HCT116 (cell line): ENCODE data around the gene STARD7. TPM values are rescaled to one million over a fixed set of nuclear protein-coding genes. Genes with fewer than 3 reads are reported as not detected.

Experiments used
- ATAC-seq: fragments of 200-7000 bp; cut with Tn5 transposase; 2 replicates; pipeline ENCODE4 v1.9.1; 2020; ENCODE audit warnings: mild to moderate bottlenecking, moderate library complexity
- BruUV-seq: library from RNA; stranded (reverse); fragments of 400-500 nt; replicated peaks from 2 replicates; lab custom pipeline; 2021; lab: Mats Ljungman, UMichigan
- CTCF ChIA-PET: fragments of 300-600 bp; sonication (Branson Sonifier 250); formaldehyde crosslinking; loops from one replicate; lab custom pipeline; 2021; ENCODE audit warnings: antibody characterized with exemption; lab: Charles Lee
- POLR2A ChIA-PET: fragments of 300-600, 350-600 bp; sonication (Branson Sonifier 250); formaldehyde crosslinking; loops from one replicate; lab custom pipeline; 2021; ENCODE audit warnings: antibody characterized with exemption; lab: Charles Lee
- RAD21 ChIA-PET, 2 experiments: fragments of 300-600 bp; sonication (Branson Sonifier 250); formaldehyde crosslinking; loops; one replicate each; lab custom pipeline; 2023; ENCODE audit warnings: low total read pairs in 2 of 2; ENCODE audit not compliant: uncharacterized antibody in 2 of 2, unreplicated experiment in 2 of 2, low non-redundant PET in 1 of 2; lab: Charles Lee
- DNase-seq: peaks from one replicate; pipeline ENCODE4 v3.0.0-alpha.2; 2010; ENCODE audit warnings: low read depth, low spot score
- H2AFZ ChIP-seq: fragments of 200-600 bp; shearing (Covaris generic), sonication (generic); 2 replicates; pipeline ENCODE4 v1.6.1; 2017; ENCODE audit warnings: low read depth, mixed run types, mixed read lengths, antibody characterized with exemption, low read length; ENCODE audit not compliant: poor library complexity, severe bottlenecking
- H3K27ac ChIP-seq: 2 replicates; pipeline ENCODE4 v1.5.1; 2012; ENCODE audit warnings: low read depth, low read length
- H3K27me3 ChIP-seq: fragments of 200-600 bp; sonication (generic); 2 replicates; pipeline ENCODE4 v1.6.1; 2016; ENCODE audit warnings: mixed run types, low read length, mixed read lengths; ENCODE audit not compliant: insufficient read depth
- H3K36me3 ChIP-seq, 2 experiments: fragments of 200-500 bp in 1 of 2; fragments of 200-600 bp in 1 of 2; sonication (Bioruptor generic) in 1 of 2; sonication (generic) in 1 of 2; 2 replicates each; pipeline versions ENCODE4 v1.5.1 to v1.6.1; 2014 to 2016; ENCODE audit warnings: low read length in 2 of 2, inconsistent platforms in 1 of 2, mixed read lengths in 1 of 2, mixed run types in 1 of 2; ENCODE audit not compliant: insufficient read depth in 2 of 2, control insufficient read depth in 1 of 2
- H3K4me1 ChIP-seq, 2 experiments: fragments of 200-600 bp in 1 of 2; sonication (generic) in 1 of 2; 2 replicates each; pipeline versions ENCODE4 v1.5.1 to v1.6.1; 2012 to 2017; ENCODE audit warnings: low read length in 2 of 2, inconsistent platforms in 1 of 2, mild to moderate bottlenecking in 1 of 2, mixed read lengths in 1 of 2, mixed run types in 1 of 2, moderate library complexity in 1 of 2; ENCODE audit not compliant: insufficient read depth in 2 of 2, control insufficient read depth in 1 of 2
- H3K4me2 ChIP-seq: fragments of 200-600 bp; sonication (generic); 2 replicates; pipeline ENCODE4 v1.6.1; 2017; ENCODE audit warnings: mixed run types, low read length, mixed read lengths
- H3K4me3 ChIP-seq, 2 experiments: fragments of 200-600 bp in 1 of 2; sonication (generic) in 1 of 2; replicated peaks in 1 of 2; 2 replicates each; pipeline ENCODE4 v1.5.1; 2011 to 2016; ENCODE audit warnings: low read length in 2 of 2, control low read depth in 1 of 2, low read depth in 1 of 2, mild to moderate bottlenecking in 1 of 2, mixed read lengths in 1 of 2, mixed run types in 1 of 2
- H3K79me2 ChIP-seq: fragments of 200-600 bp; sonication (generic); 2 replicates; pipeline ENCODE4 v1.6.1; 2017; ENCODE audit warnings: mild to moderate bottlenecking, mixed run types, low read length, moderate library complexity, mixed read lengths; ENCODE audit not compliant: insufficient read depth
- H3K9ac ChIP-seq: fragments of 200-600 bp; sonication (generic); 2 replicates; pipeline ENCODE4 v1.6.1; 2016; ENCODE audit warnings: low read length, mixed read lengths
- H3K9me2 ChIP-seq: fragments of 200-600 bp; sonication (generic), shearing (Covaris generic); 2 replicates; pipeline ENCODE4 v1.6.1; 2017; ENCODE audit warnings: mixed run types, mild to moderate bottlenecking, moderate library complexity; ENCODE audit not compliant: insufficient read depth
- H3K9me3 ChIP-seq, 2 experiments: fragments of 200-500 bp in 1 of 2; fragments of 200-600 bp in 1 of 2; sonication (Bioruptor generic) in 1 of 2; sonication (generic) in 1 of 2; 2 replicates each; pipeline ENCODE4 v1.6.1; 2014 to 2017; ENCODE audit warnings: low read length in 2 of 2, mixed read lengths in 2 of 2, inconsistent platforms in 1 of 2, low read depth in 1 of 2, mild to moderate bottlenecking in 1 of 2, mixed run types in 1 of 2, moderate library complexity in 1 of 2; ENCODE audit not compliant: control insufficient read depth in 1 of 2, insufficient read depth in 1 of 2
- H4K20me1 ChIP-seq: fragments of 200-600 bp; sonication (generic), shearing (Covaris generic); 2 replicates; pipeline ENCODE4 v1.6.1; 2017; ENCODE audit warnings: mixed run types, mild to moderate bottlenecking, moderate library complexity; ENCODE audit not compliant: insufficient read depth
- EGR1 ChIP-seq: IDR thresholded peaks from 2 replicates; pipeline ENCODE4 v1.6.1; 2012; ENCODE audit warnings: low read depth
- ELF1 ChIP-seq: IDR thresholded peaks from 2 replicates; pipeline ENCODE4 v1.6.1; 2012; ENCODE audit warnings: low read depth, borderline replicate concordance
- POLR2AphosphoS5 ChIP-seq: IDR thresholded peaks from 2 replicates; pipeline ENCODE4 v1.6.1; 2011; ENCODE audit warnings: mild to moderate bottlenecking, low read depth, low read length, moderate library complexity
- REST ChIP-seq: IDR thresholded peaks from 2 replicates; pipeline ENCODE4 v1.6.1; 2012; ENCODE audit warnings: low read depth
- SRF ChIP-seq: IDR thresholded peaks from 2 replicates; pipeline ENCODE4 v1.6.1; 2012; ENCODE audit warnings: low read depth
- intact Hi-C: fragments of 100-400 bp; cut with micrococcal nuclease; formaldehyde crosslinking; loops from 2 replicates; pipeline ENCODE4 v1.10.0; 2022
- total RNA-seq: library from RNA; stranded (reverse); gene quantifications from one replicate; pipeline ENCODE4 v1.2.1, GENCODE V29; 2021; ENCODE audit not compliant: unreplicated experiment
- TF ChIP-seq, protein P1 (sequence below), 3 experiments: fragments of 200-600 bp in 1 of 3; sonication (generic) in 1 of 3; IDR thresholded peaks in 2 of 3; conservative IDR thresholded peaks in 1 of 3; 2 replicates each; pipeline ENCODE4 v1.5.1; 2012 to 2017; ENCODE audit warnings: low read depth in 2 of 3, low read length in 2 of 3, antibody characterized with exemption in 1 of 3, borderline replicate concordance in 1 of 3, control low read depth in 1 of 3, mild to moderate bottlenecking in 1 of 3, mixed read lengths in 1 of 3, mixed run types in 1 of 3, moderate library complexity in 1 of 3; ENCODE audit not compliant: insufficient read depth in 1 of 3
- TF ChIP-seq, protein P2 (sequence below): IDR thresholded peaks from 2 replicates; pipeline ENCODE4 v1.6.1; 2012

STARD7 gene
- total RNA-seq, 1 experiment from 2014 or later = 160 TPM

DNA sequence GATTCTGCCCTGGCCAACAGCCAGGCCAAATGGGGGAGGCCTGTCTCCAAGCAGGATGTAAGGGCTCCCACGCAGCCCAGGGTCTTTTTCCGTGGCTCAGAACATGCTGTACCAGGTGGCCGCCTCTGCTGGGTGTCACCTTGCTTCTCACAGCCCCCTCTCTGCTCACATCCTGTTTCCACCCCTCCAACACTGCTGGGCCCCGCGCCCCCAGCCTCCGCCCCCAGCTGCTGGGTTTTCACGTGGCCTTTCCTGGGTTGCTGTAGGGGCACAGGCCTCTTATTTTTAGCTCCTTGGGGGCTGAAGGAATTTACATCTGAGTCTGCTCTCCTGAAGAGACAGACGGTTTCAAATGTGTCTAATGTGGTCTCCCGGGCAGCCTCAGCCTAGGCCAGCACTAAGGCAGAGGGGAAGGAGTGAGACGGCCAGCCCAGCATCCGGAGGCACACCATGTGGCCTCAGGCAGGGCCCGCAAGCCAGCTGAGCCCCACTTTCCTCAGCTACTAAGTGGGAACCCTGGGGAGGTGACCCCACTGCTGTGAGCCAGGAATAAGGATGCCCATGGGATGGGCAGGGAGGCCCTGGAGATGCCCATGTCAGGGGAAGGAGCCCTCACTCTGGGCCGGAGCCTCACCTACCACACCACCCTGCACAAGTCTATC, 44.7 kb downstream of the STARD7 start:
- Histone ChIP-seq H4K20me1 (no peaks in the 10 kb centered on the region), H3K9me2 (no peaks in the 10 kb centered on the region), H3K9me3 (no peaks in the 10 kb centered on the region), H3K4me2 (no peak overlapping the region), H3K79me2 (no peaks in the 10 kb centered on the region), H3K4me1 (no peaks in the 10 kb centered on the region), H3K27me3 (no peaks in the 10 kb centered on the region), H3K27ac (no peak overlapping the region), H2AFZ (no peak overlapping the region), H3K36me3 (no peaks in the 10 kb centered on the region), H3K9ac (no peak overlapping the region)
- CTCF ChIA-PET = no interaction called here
- RAD21 ChIA-PET = no interaction called here
- POLR2A ChIA-PET = interaction anchor here (0.7 kb wide), 1 partner anchor 44 kb away, joined by 3 read pairs; the partner anchor contains the start of gene STARD7
- BruUV-seq = no TSS peak
- intact Hi-C loops = no loop called here
- TF ChIP-seq, protein P1, sequence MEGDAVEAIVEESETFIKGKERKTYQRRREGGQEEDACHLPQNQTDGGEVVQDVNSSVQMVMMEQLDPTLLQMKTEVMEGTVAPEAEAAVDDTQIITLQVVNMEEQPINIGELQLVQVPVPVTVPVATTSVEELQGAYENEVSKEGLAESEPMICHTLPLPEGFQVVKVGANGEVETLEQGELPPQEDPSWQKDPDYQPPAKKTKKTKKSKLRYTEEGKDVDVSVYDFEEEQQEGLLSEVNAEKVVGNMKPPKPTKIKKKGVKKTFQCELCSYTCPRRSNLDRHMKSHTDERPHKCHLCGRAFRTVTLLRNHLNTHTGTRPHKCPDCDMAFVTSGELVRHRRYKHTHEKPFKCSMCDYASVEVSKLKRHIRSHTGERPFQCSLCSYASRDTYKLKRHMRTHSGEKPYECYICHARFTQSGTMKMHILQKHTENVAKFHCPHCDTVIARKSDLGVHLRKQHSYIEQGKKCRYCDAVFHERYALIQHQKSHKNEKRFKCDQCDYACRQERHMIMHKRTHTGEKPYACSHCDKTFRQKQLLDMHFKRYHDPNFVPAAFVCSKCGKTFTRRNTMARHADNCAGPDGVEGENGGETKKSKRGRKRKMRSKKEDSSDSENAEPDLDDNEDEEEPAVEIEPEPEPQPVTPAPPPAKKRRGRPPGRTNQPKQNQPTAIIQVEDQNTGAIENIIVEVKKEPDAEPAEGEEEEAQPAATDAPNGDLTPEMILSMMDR (IDR thresholded peaks at IDR 0.05 in 2 of 3, conservative IDR thresholded peaks at IDR 0.05 in 1 of 3; ENCODE audit: borderline replicate concordance in 1 of 3, insufficient read depth in 1 of 3, low read depth in 2 of 3, low read length in 2 of 3) = no peak
- TF ChIP-seq POLR2AphosphoS5 (no peak), ELF1 (no peak), REST (no peak), SRF (no peak), EGR1 (no peak)
- TF ChIP-seq, protein P2, sequence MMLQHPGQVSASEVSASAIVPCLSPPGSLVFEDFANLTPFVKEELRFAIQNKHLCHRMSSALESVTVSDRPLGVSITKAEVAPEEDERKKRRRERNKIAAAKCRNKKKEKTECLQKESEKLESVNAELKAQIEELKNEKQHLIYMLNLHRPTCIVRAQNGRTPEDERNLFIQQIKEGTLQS = no peak
- TF ChIP-seq, all 23 proteins: peak for 0
- DNase-seq (no peak), ATAC-seq (no peak)
- no peak overlapping the region for H3K4me3 ChIP-seq
